Measurements from ENCODE around the gene CERT1. TPM values are rescaled to one million over a fixed set of nuclear protein-coding genes. Genes with fewer than 3 reads are reported as not detected.

CERT1 gene
- total and polyA plus RNA-seq, 9 of the 15 experiments (the other 6 are each of a cell fraction or from before 2014, with no cell fraction given), result 3.4 to 24.7 (median 9.8) TPM

GRCh38 chr5:75381456-75381855 lies 130.0 kb downstream of the CERT1 start (continued):
- TF ChIP-seq ZNF140 (CRISPR knock-in tag; IDR thresholded peaks at IDR 0.05), result no peak
- no peak for TF ChIP-seq DNMT1 (IDR thresholded peaks at IDR 0.05)
- TF ChIP-seq ZC3H11A (IDR thresholded peaks at IDR 0.05; ENCODE audit: low read depth, low read length), result no peak
- no peak for TF ChIP-seq MCM7 (IDR thresholded peaks at IDR 0.05)
- TF ChIP-seq ZNF639 (CRISPR knock-in tag; conservative IDR thresholded peaks at IDR 0.05 in 1 of 2, IDR thresholded peaks at IDR 0.05 in 1 of 2), result 0 out of 4 replicates have a peak, but pooled peaks of 1 of the 2 experiments have one; percentile 28
- TF ChIP-seq ZBED1 (IDR thresholded peaks at IDR 0.05), result no peak
- no peak for TF ChIP-seq MTF1 (CRISPR knock-in tag; IDR thresholded peaks at IDR 0.05; ENCODE audit: borderline replicate concordance)
- no peak for TF ChIP-seq REST (IDR thresholded peaks at IDR 0.05; ENCODE audit: borderline replicate concordance)
- no peak for TF ChIP-seq REST (CRISPR knock-in tag; IDR thresholded peaks at IDR 0.05; ENCODE audit: low read depth)
- TF ChIP-seq PRMT5 (CRISPR knock-in tag; IDR thresholded peaks at IDR 0.05), result no peak
- no peak for TF ChIP-seq E2F3 (CRISPR knock-in tag; IDR thresholded peaks at IDR 0.05)
- no peak for TF ChIP-seq ZKSCAN8 (CRISPR knock-in tag; IDR thresholded peaks at IDR 0.05)
